Measurements from ENCODE around the gene SIX3. TPM values are rescaled to one million over a fixed set of nuclear protein-coding genes. Genes with fewer than 3 reads are reported as not detected.

Gene SIX3
- total RNA-seq, 6 experiments from 2014 or later: not detected

- WGBS (ENCODE audit: insufficient coverage, low coverage, low lambda C conversion rate, missing lambda C conversion rate): 2% methylated on average over 22 of the region's 25 CpGs
- peaks cover 5 to 59% of the 10 kb centered on the region in 2 donors for H3K27me3 ChIP-seq
Measured at GRCh38 chr2:44940732-44941464, 604 bp upstream of the SIX3 start.

DNA sequence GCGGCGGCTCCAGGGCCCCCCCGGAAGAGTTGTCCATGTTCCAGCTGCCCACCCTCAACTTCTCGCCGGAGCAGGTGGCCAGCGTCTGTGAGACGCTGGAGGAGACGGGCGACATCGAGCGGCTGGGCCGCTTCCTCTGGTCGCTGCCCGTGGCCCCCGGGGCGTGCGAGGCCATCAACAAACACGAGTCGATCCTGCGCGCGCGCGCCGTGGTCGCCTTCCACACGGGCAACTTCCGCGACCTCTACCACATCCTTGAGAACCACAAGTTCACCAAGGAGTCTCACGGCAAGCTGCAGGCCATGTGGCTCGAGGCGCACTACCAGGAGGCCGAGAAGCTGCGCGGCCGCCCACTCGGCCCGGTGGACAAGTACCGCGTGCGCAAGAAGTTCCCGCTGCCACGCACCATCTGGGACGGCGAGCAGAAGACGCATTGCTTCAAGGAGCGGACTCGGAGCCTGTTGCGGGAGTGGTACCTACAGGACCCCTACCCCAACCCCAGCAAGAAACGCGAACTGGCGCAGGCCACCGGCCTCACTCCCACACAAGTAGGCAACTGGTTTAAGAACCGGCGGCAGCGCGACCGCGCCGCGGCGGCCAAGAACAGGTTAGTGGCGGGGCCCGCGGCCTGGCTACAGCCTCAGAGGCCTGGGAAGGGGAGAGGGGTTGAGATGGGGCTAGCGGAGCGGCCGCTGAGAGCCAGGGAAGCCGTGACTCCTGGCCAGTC is 965 bp downstream of the SIX3 start:
- H3K4me1 ChIP-seq: peaks cover 0 to 28% (median 0%) of the 10 kb centered on the region in 4 donors
- TF ChIP-seq CTCF (IDR thresholded peaks at IDR 0.05) (no peak), POLR2A (IDR thresholded peaks at IDR 0.05) (no peak)
- DNase-seq (no peak), ATAC-seq (no peak)
- intact Hi-C loops (cut with DNase I): no loop called here
- 1% methylated on average over 18 of the region's 69 CpGs for WGBS (ENCODE audit: insufficient coverage, low coverage, low lambda C conversion rate, missing lambda C conversion rate)
- H3K9me3 ChIP-seq: no peaks in the 10 kb centered on the region
- H3K4me3 ChIP-seq: peak overlapping the region in 1 of 3 donors; percentile 10
- no peaks in the 10 kb centered on the region for H3K36me3 ChIP-seq
- no peak overlapping the region for H3K27ac ChIP-seq
- peaks cover 5 to 51% of the 10 kb centered on the region in 2 donors for H3K27me3 ChIP-seq

More at GRCh38 chr2:44940732-44941464, 604 bp upstream of the SIX3 start:
- Histone ChIP-seq H3K9me3 (no peaks in the 10 kb centered on the region), H3K4me1 (peaks cover 0 to 28% (median 0%) of the 10 kb centered on the region in 4 donors), H3K27ac (no peak overlapping the region), H3K4me3 (no peak overlapping the region), H3K36me3 (no peaks in the 10 kb centered on the region)
- intact Hi-C loops (cut with DNase I): no loop called here
- TF ChIP-seq POLR2A (IDR thresholded peaks at IDR 0.05) (no peak), CTCF (IDR thresholded peaks at IDR 0.05) (no peak)
- ATAC-seq (no peak), DNase-seq (no peak)

DNA sequence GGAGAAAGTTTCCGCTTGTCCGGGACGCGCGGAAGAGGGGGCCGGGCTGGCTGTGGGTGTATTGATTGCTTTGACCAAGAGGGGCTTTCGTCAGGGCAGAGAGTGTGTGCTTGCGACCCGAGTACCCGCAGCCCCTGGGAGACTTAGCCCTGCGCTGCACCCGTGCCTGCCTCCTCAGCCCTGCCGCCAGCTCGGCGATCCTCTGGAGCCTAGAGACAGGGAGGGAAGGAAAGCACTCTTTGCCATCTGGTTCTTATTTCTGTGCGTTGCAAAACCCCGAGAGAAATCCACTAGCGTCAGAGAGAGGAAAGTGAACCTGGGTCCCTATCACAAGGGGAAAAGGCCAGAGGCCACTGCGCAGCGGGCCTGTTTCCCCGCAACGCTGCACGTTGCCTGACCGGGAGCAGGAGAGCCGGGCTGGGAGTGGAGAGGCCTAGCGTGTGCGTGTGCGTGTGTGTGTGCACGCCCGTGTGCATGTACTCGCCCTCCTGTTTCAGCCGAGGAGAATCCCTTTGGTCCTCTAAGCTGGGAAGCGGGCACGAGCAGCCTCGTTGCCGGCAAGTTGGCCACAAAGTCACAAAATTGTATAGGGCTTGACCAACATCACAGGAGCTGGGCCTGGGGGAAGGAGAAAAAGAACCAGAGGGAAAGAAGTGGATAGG is 1.7 kb downstream of the SIX3 start:
- WGBS (ENCODE audit: insufficient coverage, low coverage, low lambda C conversion rate, missing lambda C conversion rate): 15% methylated on average over 11 of the region's 36 CpGs
- DNase-seq (no peak), ATAC-seq (no peak)
- peaks cover 0 to 25% (median 0%) of the 10 kb centered on the region in 4 donors for H3K4me1 ChIP-seq
- H3K4me3 ChIP-seq: no peak overlapping the region
- intact Hi-C loops (cut with DNase I): no loop called here
- TF ChIP-seq POLR2A (IDR thresholded peaks at IDR 0.05) (no peak), CTCF (IDR thresholded peaks at IDR 0.05) (no peak)
- peaks cover 5 to 46% of the 10 kb centered on the region in 2 donors for H3K27me3 ChIP-seq
- no peaks in the 10 kb centered on the region for H3K9me3 ChIP-seq
- H3K36me3 ChIP-seq: no peaks in the 10 kb centered on the region
- no peak overlapping the region for H3K27ac ChIP-seq

DNA sequence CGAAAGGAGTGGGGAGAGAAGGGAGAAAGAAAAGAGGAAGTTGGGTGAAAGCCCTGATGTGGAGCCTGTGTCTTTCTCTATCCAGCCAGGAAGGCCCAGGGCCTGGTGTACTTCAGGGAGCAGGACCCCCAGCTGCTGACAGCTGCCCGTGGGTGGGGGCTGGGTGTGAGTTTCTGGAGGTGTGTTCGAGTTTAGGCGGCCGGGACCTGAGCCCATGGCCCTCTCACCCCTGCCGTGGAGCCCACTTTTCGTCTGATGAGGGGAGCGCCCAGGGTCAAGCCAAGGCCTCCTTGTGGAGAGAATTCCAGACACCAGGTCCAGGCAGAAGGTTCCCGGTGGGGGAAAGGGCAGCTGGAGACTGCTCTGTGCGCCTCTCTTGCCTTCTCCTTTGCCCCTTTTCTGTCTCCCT is 2.2 kb downstream of the SIX3 start:
- no peak for ATAC-seq
- Histone ChIP-seq H3K4me3 (no peak overlapping the region), H3K4me1 (peaks cover 0 to 20% (median 0%) of the 10 kb centered on the region in 4 donors), H3K36me3 (no peaks in the 10 kb centered on the region), H3K9me3 (no peaks in the 10 kb centered on the region), H3K27ac (no peak overlapping the region), H3K27me3 (peaks cover 0 to 40% of the 10 kb centered on the region in 2 donors)
- TF ChIP-seq CTCF (IDR thresholded peaks at IDR 0.05) (no peak), POLR2A (IDR thresholded peaks at IDR 0.05) (no peak)
- intact Hi-C loops (cut with DNase I): no loop called here
- DNase-seq: no peak
- 21% methylated on average over 4 of the region's 10 CpGs for WGBS (ENCODE audit: insufficient coverage, low coverage, low lambda C conversion rate, missing lambda C conversion rate)

All from right lobe of liver (tissue), 6 donors.